OCI-LY7 (cell line): ENCODE measurements around the gene MYO16. TPM values are rescaled to one million over a fixed set of nuclear protein-coding genes. Genes with fewer than 3 reads are reported as not detected.
A peak's percentile ranks its signal among the peaks of the same experiment; 100 is the strongest.

Source experiments
- BruUV-seq: library from RNA; stranded (reverse); fragments of 400-500 nt; replicated peaks from 2 replicates; lab custom pipeline; 2021; lab: Mats Ljungman, UMichigan
- CTCF ChIA-PET: fragments of 300-600 bp; sonication (Branson Sonifier 250); formaldehyde crosslinking; loops from one replicate; lab custom pipeline; 2022; ENCODE audit warnings: antibody characterized with exemption; ENCODE audit not compliant: unreplicated experiment; lab: Charles Lee
- POLR2A ChIA-PET: fragments of 300-600 bp; sonication (Branson Sonifier 250); formaldehyde crosslinking; loops from one replicate; lab custom pipeline; 2022; ENCODE audit warnings: antibody characterized with exemption; lab: Charles Lee
- DNase-seq: peaks from one replicate; pipeline ENCODE4 v3.0.0-alpha.2; 2015; ENCODE audit warnings: low spot score
- H2AFZ ChIP-seq: fragments of 200-600 bp; sonication (generic), shearing (Covaris generic); 2 replicates; pipeline ENCODE4 v1.6.1; 2014; ENCODE audit warnings: mild to moderate bottlenecking, antibody characterized with exemption, low read length, moderate library complexity
- H3K27ac ChIP-seq: fragments of 200-600 bp; sonication (generic); 2 replicates; pipeline ENCODE4 v1.5.1; 2014; ENCODE audit warnings: mixed run types, low read depth, mild to moderate bottlenecking, moderate library complexity, low read length, inconsistent platforms; ENCODE audit not compliant: poor library complexity, severe bottlenecking
- H3K36me3 ChIP-seq: fragments of 200-600 bp; sonication (generic); 2 replicates; pipeline ENCODE4 v1.6.1; 2014; ENCODE audit warnings: mild to moderate bottlenecking, antibody characterized with exemption, low read length, moderate library complexity, mixed read lengths; ENCODE audit not compliant: insufficient read depth
- H3K4me1 ChIP-seq: fragments of 200-600 bp; sonication (generic); 2 replicates; pipeline ENCODE4 v1.5.1; 2014; ENCODE audit warnings: mild to moderate bottlenecking, low read length; ENCODE audit not compliant: insufficient read depth, poor library complexity, severe bottlenecking
- H3K4me2 ChIP-seq: fragments of 200-600 bp; sonication (generic); 2 replicates; pipeline ENCODE4 v1.6.1; 2014; ENCODE audit warnings: mild to moderate bottlenecking, low read length
- H3K4me3 ChIP-seq: fragments of 200-600 bp; sonication (generic); 2 replicates; pipeline ENCODE4 v1.5.1; 2014; ENCODE audit warnings: mild to moderate bottlenecking, low read depth, low read length; ENCODE audit not compliant: poor library complexity, severe bottlenecking
- H3K79me2 ChIP-seq: fragments of 200-600 bp; sonication (generic); 2 replicates; pipeline ENCODE4 v1.6.1; 2016; ENCODE audit warnings: low read depth, mild to moderate bottlenecking, low read length, moderate library complexity, mixed read lengths; ENCODE audit not compliant: insufficient read depth
- H3K9me2 ChIP-seq: fragments of 200-600 bp; sonication (generic); 2 replicates; pipeline ENCODE4 v1.6.1; 2016; ENCODE audit warnings: mild to moderate bottlenecking, low read length, mixed read lengths; ENCODE audit not compliant: insufficient read depth
- H3K9me3 ChIP-seq: fragments of 200-600 bp; sonication (generic); 2 replicates; pipeline ENCODE4 v1.6.1; 2014; ENCODE audit warnings: mild to moderate bottlenecking, mixed run types, low read length, mixed read lengths
- H4K20me1 ChIP-seq: fragments of 200-600 bp; sonication (generic); 2 replicates; pipeline ENCODE4 v1.6.1; 2014; ENCODE audit warnings: mild to moderate bottlenecking, antibody characterized with exemption, low read length, moderate library complexity, mixed read lengths; ENCODE audit not compliant: insufficient read depth
- EZH2phosphoT487 ChIP-seq: fragments of 200-600 bp; sonication (generic); IDR thresholded peaks from 2 replicates; pipeline ENCODE4 v1.6.1; 2018; ENCODE audit warnings: low read depth, borderline replicate concordance, mild to moderate bottlenecking, mixed run types, antibody characterized with exemption, low read length, moderate library complexity, mixed read lengths
- intact Hi-C: fragments of 100-400 bp; cut with micrococcal nuclease; formaldehyde crosslinking; loops from one replicate; pipeline ENCODE4 v1.10.0; 2022; ENCODE audit not compliant: unreplicated experiment
- total RNA-seq, 2 experiments: library from RNA; depleted of rRNA in 1 of 2; stranded (reverse); fragments of >200 nt in 1 of 2; shearing (Covaris generic) in 1 of 2; gene quantifications; 2 replicates each; pipeline ENCODE4 v1.2.3, GENCODE V29; 2014 to 2022
- TF ChIP-seq, protein P1 (sequence below): fragments of 200-600 bp; sonication (generic); conservative IDR thresholded peaks from 2 replicates; pipeline ENCODE4 v1.5.1; 2014; ENCODE audit warnings: mild to moderate bottlenecking, antibody characterized with exemption, low read length, moderate library complexity, mixed read lengths

MYO16 gene
- total RNA-seq, 2 experiments from 2014 or later: 0.06 TPM; not detected in 1

DNA sequence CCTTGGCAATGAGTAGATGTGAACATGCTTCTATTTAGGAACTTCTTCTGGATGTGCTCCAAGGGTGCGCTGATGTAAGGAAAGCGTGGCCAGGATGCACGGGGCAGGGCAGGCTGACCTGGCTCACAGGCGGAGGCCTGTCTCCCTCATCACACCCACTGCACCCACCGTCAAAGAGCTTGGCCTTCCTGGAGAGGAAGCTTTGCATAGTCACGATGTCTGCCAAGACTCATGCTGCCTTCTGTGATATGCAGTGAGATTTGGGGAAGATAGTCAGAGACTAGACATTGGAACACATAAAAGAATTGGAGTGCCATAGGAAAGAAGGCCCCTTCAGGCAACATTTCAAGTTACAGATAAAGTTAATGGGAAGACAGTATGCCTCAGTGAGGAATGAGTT is 82.0 kb downstream of the MYO16 start:
- TF ChIP-seq EZH2phosphoT487: no peak
- Histone ChIP-seq H3K9me3 (no peaks in the 10 kb centered on the region), H3K4me3 (no peak overlapping the region), H3K9me2 (no peaks in the 10 kb centered on the region), H4K20me1 (no peaks in the 10 kb centered on the region), H3K27ac (no peak overlapping the region), H3K79me2 (no peaks in the 10 kb centered on the region), H3K4me2 (no peak overlapping the region), H3K4me1 (no peaks in the 10 kb centered on the region), H2AFZ (no peak overlapping the region), H3K36me3 (no peaks in the 10 kb centered on the region)
- no TSS peak for BruUV-seq
- DNase-seq: no peak
- CTCF ChIA-PET: no interaction called here
- POLR2A ChIA-PET: no interaction called here
- intact Hi-C loops: no loop called here

DNA sequence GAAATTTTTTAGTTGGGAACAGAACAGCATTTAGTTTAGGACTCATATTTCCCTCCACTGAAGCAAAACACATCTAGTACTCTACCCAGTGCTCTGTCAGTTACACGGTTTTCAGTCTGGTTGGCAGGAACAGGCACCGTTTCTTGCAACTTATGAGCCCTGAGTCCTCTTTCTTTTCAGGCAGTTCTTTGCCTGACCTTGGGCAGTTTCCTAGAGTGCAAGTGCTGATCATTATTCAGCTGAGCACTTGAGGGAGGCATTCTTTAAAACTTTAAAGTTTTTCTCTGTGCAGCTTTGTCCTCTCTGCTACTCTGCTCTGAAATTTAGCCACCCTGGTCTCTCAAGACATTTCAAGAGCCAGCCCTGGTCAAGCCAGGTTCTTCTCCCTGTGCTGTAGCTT is 96.1 kb downstream of the MYO16 start:
- Histone ChIP-seq H2AFZ (no peak overlapping the region), H3K9me3 (no peaks in the 10 kb centered on the region), H3K4me2 (no peak overlapping the region), H4K20me1 (no peaks in the 10 kb centered on the region), H3K79me2 (no peaks in the 10 kb centered on the region), H3K36me3 (no peaks in the 10 kb centered on the region), H3K4me1 (no peaks in the 10 kb centered on the region), H3K9me2 (no peaks in the 10 kb centered on the region), H3K4me3 (no peak overlapping the region), H3K27ac (no peak overlapping the region)
- no TSS peak for BruUV-seq
- TF ChIP-seq, protein P1, sequence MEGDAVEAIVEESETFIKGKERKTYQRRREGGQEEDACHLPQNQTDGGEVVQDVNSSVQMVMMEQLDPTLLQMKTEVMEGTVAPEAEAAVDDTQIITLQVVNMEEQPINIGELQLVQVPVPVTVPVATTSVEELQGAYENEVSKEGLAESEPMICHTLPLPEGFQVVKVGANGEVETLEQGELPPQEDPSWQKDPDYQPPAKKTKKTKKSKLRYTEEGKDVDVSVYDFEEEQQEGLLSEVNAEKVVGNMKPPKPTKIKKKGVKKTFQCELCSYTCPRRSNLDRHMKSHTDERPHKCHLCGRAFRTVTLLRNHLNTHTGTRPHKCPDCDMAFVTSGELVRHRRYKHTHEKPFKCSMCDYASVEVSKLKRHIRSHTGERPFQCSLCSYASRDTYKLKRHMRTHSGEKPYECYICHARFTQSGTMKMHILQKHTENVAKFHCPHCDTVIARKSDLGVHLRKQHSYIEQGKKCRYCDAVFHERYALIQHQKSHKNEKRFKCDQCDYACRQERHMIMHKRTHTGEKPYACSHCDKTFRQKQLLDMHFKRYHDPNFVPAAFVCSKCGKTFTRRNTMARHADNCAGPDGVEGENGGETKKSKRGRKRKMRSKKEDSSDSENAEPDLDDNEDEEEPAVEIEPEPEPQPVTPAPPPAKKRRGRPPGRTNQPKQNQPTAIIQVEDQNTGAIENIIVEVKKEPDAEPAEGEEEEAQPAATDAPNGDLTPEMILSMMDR: no peak
- TF ChIP-seq EZH2phosphoT487: no peak
- intact Hi-C loops: no loop called here
- ChIA-PET POLR2A (no interaction called here), CTCF (no interaction called here)
- no peak for DNase-seq

DNA sequence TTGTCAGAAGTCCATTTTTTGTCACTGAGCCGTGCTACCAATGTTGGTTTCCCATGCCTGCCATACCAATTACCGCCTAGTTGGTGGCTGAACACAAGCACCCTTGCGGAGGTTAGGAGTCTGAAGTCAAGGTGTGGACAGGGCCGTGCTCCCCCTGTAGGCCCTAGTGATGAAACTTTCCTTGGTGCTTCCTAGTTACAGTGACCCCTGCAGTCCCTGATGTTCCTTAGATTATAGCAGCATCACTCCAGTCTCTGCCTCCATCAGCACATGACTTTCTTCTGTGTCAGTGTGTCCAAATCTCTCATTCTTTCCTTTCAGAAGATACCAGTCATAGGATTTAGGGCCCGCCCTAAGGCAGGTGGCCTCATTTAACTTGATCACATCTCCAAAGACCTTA is 99.0 kb downstream of the MYO16 start:
- BruUV-seq: no TSS peak
- CTCF ChIA-PET: no interaction called here
- POLR2A ChIA-PET: no interaction called here
- Histone ChIP-seq H3K9me3 (no peaks in the 10 kb centered on the region), H3K9me2 (no peaks in the 10 kb centered on the region), H3K4me1 (no peaks in the 10 kb centered on the region), H3K79me2 (no peaks in the 10 kb centered on the region), H2AFZ (no peak overlapping the region), H3K4me3 (no peak overlapping the region), H3K27ac (no peak overlapping the region), H4K20me1 (no peaks in the 10 kb centered on the region), H3K4me2 (no peak overlapping the region), H3K36me3 (no peaks in the 10 kb centered on the region)
- peak; percentile 0 for DNase-seq
- intact Hi-C loops: no loop called here
- TF ChIP-seq, protein P1: 0 out of 2 replicates have a peak, but pooled peaks have one; percentile 16
- no peak for TF ChIP-seq EZH2phosphoT487
